Pancreas (tissue), 10 donors: ENCODE data around the gene LDLRAP1. TPM values are rescaled to one million over a fixed set of nuclear protein-coding genes. Genes with fewer than 3 reads are reported as not detected.

Source experiments
- ATAC-seq, 4 donors: fragments of 200-7000 bp; cut with Tn5 transposase; one replicate each; pipeline versions ENCODE4 v1.8.0 to v1.9.1; 2020; ENCODE audit warnings: mild to moderate bottlenecking in 4 of 4, moderate library complexity in 4 of 4
- DNase-seq, 6 donors: peaks; one replicate each; pipeline ENCODE4 v3.0.0-alpha.2; 2020
- FAIRE-seq: peaks from 2 replicates; lab custom pipeline; 2012; peaks lifted over from hg19 to GRCh38; lab: Jason Lieb, UNC
- H3K27ac ChIP-seq, 4 donors: fragments of 200-600 bp; sonication (generic); 1 replicate in 3 of 4; 2 replicates in 1 of 4; pipeline versions ENCODE4 v1.5.0 to v1.8.0; 2020
- H3K27me3 ChIP-seq, 4 donors: fragments of 200-600 bp; one replicate each; pipeline ENCODE4 v1.8.0; 2021
- H3K36me3 ChIP-seq, 3 donors: fragments of 200-600 bp; sonication (generic) in 1 of 3; one replicate each; pipeline versions ENCODE4 v1.5.0 to v1.8.0; 2020 to 2021
- H3K4me1 ChIP-seq, 3 donors: fragments of 200-600 bp; one replicate each; pipeline ENCODE4 v1.8.0; 2021
- H3K4me3 ChIP-seq, 4 donors: fragments of 200-600 bp; sonication (generic) in 2 of 4; one replicate each; pipeline versions ENCODE4 v1.5.0 to v1.8.0; 2020 to 2021
- H3K9me3 ChIP-seq, 4 donors: fragments of 200-600 bp; one replicate each; pipeline ENCODE4 v1.8.0; 2021
- CTCF ChIP-seq, 4 donors: fragments of 200-600 bp; sonication (generic) in 3 of 4; IDR thresholded peaks; one replicate each; pipeline versions ENCODE4 v1.5.0 to v1.8.0; 2021; ENCODE audit warnings: antibody characterized with exemption in 4 of 4
- WGBS, 2 donors: extraction: QIAGEN DNeasy Blood & Tissue Kit; methylation state at CpG; one replicate each; pipeline ENCODE4 v1.1.7; 2013; 5-methylcytosine and 5-hydroxymethylcytosine counted together
- intact Hi-C, 3 donors: fragments of 100-400 bp; cut with DNase I; formaldehyde crosslinking; loops; one replicate each; pipeline versions ENCODE4 v1.11.1 to v1.14.2; 2022
- polyA plus RNA-seq, 2 donors: library from polyadenylated mRNA; stranded (reverse); fragments of 200-250 nt; gene quantifications; one replicate each; pipeline ENCODE4 v1.2.3, GENCODE V29; 2013
- total RNA-seq, 6 donors: library from RNA; stranded (reverse); fragmentation: NEBNext Ultra II Directional in 4 of 6; extraction: Animal tissue kit (Norgen Biotek cat#: 25700) in 4 of 6; gene quantifications; one replicate each; pipeline versions ENCODE4 v1.2.1 to v1.2.4, GENCODE V29; 2021 to 2023
- donor health status: healthy with polysubstance abuse.
- donor health status: DM: no; HTN: no; CAD: no; lungs with moderate emphysema.
- donor health status: DM: no; HTN: no; CAD: no.
- donor health status: control.
- donor health status: control.
- donor health status: Bipolar disorder and iron deficiency.
- donor health status: DM: yes; HTN: yes; CAD: no.
- donor health status: DM: no; HTN: no; CAD: no.
- donor health status: DM: no; HTN: no; CAD: no.
- donor health status: DM: yes; HTN: yes; CAD: no.

LDLRAP1 gene
- total and polyA plus RNA-seq, 8 donors = 21.0 to 71.9 (median 23.7) TPM

DNA sequence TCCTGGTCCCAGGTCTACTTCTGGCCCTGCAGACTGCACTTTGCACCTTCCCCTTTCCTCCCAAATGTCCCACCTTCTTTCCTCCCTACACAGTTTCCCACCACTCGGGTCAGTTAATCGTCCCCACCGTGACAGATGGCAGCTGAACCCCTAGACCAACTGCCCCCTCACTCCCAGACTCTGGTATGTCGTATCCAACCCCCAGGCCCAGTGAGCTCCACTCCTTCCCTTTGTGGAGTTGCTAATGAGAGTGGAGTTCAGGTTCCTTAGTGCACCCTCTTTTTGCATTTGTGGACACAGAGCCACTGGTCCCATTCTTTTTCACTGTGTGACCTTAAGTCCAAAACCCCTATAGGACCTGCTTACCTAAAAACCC is 75.0 kb downstream of the LDLRAP1 start:
- Histone ChIP-seq H3K4me1 (no peaks in the 10 kb centered on the region), H3K27ac (no peak overlapping the region), H3K9me3 (no peaks in the 10 kb centered on the region), H3K27me3 (no peaks in the 10 kb centered on the region), H3K4me3 (peak overlapping the region in 1 of 4 donors; percentile 74), H3K36me3 (no peaks in the 10 kb centered on the region)
- no peak for TF ChIP-seq CTCF (IDR thresholded peaks at IDR 0.05)
- FAIRE-seq (no peak), DNase-seq (no peak), ATAC-seq (no peak)
- intact Hi-C loops = no loop called here
- 78 to 85% methylated on average over 4 of the region's 4 CpGs for WGBS, 2 donors

Other genes with a start within 250 kb of the LDLRAP1 start
- gene TMEM50A, start 205.3 kb upstream of the LDLRAP1 start, total RNA-seq = 10 to 100 TPM; 30.0 to 59.0 (median 33.0) TPM
- gene TMEM50A, start 205.3 kb upstream of the LDLRAP1 start, polyA plus RNA-seq = 10 to 100 TPM; 28.3 to 40.8 TPM
- gene RHCE, start 122.8 kb upstream of the LDLRAP1 start, total RNA-seq = under 1 TPM; 0.24 to 0.90 (median 0.49) TPM
- gene RHCE, start 122.8 kb upstream of the LDLRAP1 start, polyA plus RNA-seq = under 1 TPM; 0.23 to 0.53 TPM
- gene MACO1, start 112.7 kb upstream of the LDLRAP1 start, total RNA-seq = 10 to 100 TPM; 19.6 to 28.2 (median 23.9) TPM
- gene MACO1, start 112.7 kb upstream of the LDLRAP1 start, polyA plus RNA-seq = 10 to 100 TPM in 1 of 2 donors, 1 to 10 TPM in 1; 8.8 to 14.4 TPM
- gene MAN1C1, start 73.2 kb downstream of the LDLRAP1 start, total RNA-seq = 1 to 10 TPM; 2.1 to 6.1 (median 3.3) TPM
- 1 to 10 TPM; 4.1 to 9.2 TPM for gene MAN1C1, start 73.2 kb downstream of the LDLRAP1 start, polyA plus RNA-seq